GM19467 (cell line): ENCODE data around the gene GEN1.

ENCODE experiments used
- ATAC-seq: cut with Tn5 transposase; IDR thresholded peaks from one replicate; pipeline ENCODE4 v1.9.1; 2021; ENCODE audit warnings: mild to moderate bottlenecking, moderate library complexity; ENCODE audit not compliant: unreplicated experiment

Gene GEN1

GRCh38 chr2:17793803-17794354, 39.9 kb downstream of the GEN1 start:
- no peak for ATAC-seq

GRCh38 chr2:17795309-17795708, 41.4 kb downstream of the GEN1 start:
- ATAC-seq = no peak

- ATAC-seq = no peak
Observed at GRCh38 chr2:17798338-17798737, 44.4 kb downstream of the GEN1 start.

DNA sequence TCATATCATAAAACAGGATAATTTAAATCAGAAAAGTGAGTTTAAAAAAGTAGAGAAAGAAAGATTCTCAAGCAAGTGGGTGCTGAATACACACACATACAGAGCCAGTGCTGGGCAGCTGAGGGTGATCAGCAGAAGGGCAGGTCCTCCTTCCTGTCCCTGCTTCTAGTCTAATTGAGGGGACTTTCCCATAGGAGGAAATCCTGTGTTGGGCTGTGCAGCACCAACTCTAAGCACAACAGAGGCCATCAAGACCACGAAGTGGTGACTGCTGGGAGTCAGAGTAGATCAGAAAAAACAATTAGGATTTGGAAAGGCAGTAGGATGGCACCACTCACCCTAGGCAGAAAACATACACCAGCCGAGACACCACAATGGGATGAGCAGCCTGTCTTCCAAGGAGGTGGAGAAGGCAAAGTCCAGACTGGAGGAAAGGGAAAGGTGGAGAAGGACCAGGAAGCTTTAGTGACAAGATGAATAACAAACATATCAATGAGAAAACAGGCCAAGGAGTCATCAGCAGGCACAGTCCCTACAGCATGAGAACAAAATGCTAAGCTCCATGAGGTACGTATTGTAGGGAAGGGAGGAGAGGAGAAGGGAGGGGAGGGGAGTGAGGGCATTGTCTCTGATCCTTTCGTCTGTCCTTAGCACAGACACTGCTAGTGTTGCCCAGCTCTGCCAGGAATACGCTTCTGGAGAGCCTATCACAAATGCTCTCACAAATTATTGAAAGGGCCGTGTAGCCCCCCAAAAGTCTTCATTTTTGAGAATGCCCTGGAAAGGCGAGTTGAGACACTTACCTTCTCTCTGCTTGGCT, 45.6 kb downstream of the GEN1 start:
- no peak for ATAC-seq

DNA sequence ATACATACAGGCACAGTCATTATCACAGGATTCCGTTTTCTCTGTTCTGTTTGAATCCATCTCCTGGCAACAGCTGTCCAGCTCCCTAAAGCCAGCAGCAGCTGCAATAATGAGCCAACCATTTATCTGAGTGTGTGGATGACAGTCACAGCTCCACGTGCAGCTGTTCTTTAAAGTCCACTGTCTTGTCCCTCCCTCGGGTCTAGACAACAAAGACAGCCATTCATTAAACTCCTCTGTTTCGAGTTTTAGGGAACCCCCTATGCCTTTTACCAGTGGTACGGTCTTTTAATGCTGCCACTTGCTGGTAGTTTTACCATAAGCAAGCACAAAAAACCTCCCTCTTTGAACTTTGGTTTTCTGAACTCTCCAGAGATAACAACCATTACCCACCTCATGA, 46.3 kb downstream of the GEN1 start:
- no peak for ATAC-seq

- ATAC-seq = no peak
Observed at GRCh38 chr2:17800693-17801458, 46.9 kb downstream of the GEN1 start.

GRCh38 chr2:17803497-17803896, 49.6 kb downstream of the GEN1 start:
- ATAC-seq = no peak

GRCh38 chr2:17804358-17804757, 50.4 kb downstream of the GEN1 start:
- peak; percentile 64 for ATAC-seq

- ATAC-seq = peak; percentile 37
Observed at GRCh38 chr2:17805166-17805565, 51.2 kb downstream of the GEN1 start.

DNA sequence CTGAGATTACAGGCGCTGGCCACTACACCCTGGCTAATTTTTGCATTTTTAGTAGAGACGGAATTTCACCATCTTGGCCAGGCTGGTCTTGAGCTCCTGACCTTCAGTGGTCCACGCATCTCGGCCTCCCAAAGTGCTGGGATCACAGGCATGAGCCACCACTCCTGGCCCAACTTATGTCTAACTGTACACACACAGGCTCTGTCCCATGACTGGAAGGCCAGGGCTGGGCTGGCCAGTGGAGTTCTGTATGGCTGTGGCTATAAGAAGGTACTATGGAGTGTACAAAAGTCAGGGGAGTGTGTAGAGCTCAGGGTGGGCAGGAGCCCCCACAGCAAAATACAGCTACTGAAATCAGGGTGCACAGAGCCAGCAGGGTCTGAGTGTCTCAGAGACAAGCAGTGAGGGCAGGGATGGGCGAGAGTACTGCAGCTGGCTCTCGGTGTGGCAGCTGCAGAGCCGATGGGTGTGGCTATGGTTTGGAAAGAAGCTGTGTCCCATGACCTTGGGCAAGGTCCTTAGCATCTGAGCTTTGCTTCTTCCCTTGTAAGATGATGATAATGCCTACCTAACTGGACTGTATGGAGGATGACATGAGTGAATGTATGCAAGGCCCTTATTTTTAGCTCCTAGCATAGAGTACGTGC, 51.9 kb downstream of the GEN1 start:
- ATAC-seq = no peak

- ATAC-seq = peak; percentile 33
Observed at GRCh38 chr2:17813010-17813741, 59.2 kb downstream of the GEN1 start.

- peak; percentile 87 for ATAC-seq
Observed at GRCh38 chr2:17813742-17814473, 60.0 kb downstream of the GEN1 start.

DNA sequence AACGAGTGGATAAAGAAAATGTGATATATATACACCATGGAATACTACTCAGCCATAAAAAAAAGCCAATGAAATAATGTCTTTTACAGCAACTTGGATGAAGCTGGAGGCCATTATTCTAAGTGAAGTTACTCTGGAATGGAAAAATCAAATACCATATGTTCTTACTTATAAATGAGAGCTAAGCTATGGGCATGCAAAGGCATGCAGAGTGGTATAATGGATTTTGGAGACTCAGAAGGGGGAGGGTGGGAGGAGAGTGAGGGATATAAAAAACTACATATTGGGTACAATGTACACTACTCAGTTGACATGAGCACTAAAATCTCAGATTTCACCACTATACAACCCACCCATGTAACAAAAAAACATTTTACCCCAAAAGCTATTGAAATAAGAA, 60.7 kb downstream of the GEN1 start:
- ATAC-seq = no peak

GRCh38 chr2:17815468-17816184, 61.7 kb downstream of the GEN1 start:
- no peak for ATAC-seq

DNA sequence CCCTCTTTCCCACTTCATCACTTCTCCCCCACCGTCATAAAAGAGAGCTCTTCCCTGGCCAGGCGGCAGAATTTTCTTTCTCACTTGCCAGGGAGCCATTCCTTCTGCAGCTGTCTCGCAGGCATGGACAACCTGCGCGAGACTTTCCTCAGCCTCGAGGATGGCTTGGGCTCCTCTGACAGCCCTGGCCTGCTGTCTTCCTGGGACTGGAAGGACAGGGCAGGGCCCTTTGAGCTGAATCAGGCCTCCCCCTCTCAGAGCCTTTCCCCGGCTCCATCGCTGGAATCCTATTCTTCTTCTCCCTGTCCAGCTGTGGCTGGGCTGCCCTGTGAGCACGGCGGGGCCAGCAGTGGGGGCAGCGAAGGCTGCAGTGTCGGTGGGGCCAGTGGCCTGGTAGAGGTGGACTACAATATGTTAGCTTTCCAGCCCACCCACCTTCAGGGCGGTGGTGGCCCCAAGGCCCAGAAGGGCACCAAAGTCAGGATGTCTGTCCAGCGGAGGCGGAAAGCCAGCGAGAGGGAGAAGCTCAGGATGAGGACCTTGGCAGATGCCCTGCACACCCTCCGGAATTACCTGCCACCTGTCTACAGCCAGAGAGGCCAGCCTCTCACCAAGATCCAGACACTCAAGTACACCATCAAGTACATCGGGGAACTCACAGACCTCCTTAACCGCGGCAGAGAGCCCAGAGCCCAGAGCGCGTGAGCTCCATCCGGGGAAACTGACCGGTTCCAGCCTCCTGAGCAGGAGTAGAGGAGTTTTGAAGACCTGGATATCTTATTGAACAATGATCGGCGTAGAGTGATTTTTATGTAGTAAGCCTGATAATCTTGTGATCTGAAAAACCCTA, 62.7 kb downstream of the GEN1 start, which contains the start of gene MSGN1:
TSS of gene MSGN1 (plus strand) at position 65 of the 850 bp plus-strand sequence. CDS start at position 124, 59 bp downstream.
- ATAC-seq = no peak

GRCh38 chr2:17818235-17818815, 64.4 kb downstream of the GEN1 start:
- no peak for ATAC-seq

GRCh38 chr2:17821080-17821479, 67.1 kb downstream of the GEN1 start:
- no peak for ATAC-seq
